ENCODE measurements around the gene FNDC11.

FNDC11 gene

GRCh38 chr20:63582382-63583063 is 28.6 kb downstream of the FNDC11 start:
- DNase-seq, result no peak

GRCh38 chr20:63585616-63586565 is 31.9 kb downstream of the FNDC11 start:
- DNase-seq, result no peak

GRCh38 chr20:63586797-63587196 is 32.8 kb downstream of the FNDC11 start:
- DNase-seq, result no peak

- no peak for DNase-seq
Measured at GRCh38 chr20:63587256-63587655, 33.3 kb downstream of the FNDC11 start.

- no peak for DNase-seq
Measured at GRCh38 chr20:63587776-63588591, 34.0 kb downstream of the FNDC11 start.

- no peak for DNase-seq
Measured at GRCh38 chr20:63588641-63589041, 34.7 kb downstream of the FNDC11 start.

- DNase-seq, result no peak
Measured at GRCh38 chr20:63589261-63590217, 35.6 kb downstream of the FNDC11 start.

- DNase-seq, result no peak
Measured at GRCh38 chr20:63590218-63591146, 36.5 kb downstream of the FNDC11 start.

- no peak for DNase-seq
Measured at GRCh38 chr20:63591147-63591533, 37.2 kb downstream of the FNDC11 start.

GRCh38 chr20:63591786-63592355 is 37.9 kb downstream of the FNDC11 start:
- no peak for DNase-seq

GRCh38 chr20:63592661-63593060 is 38.7 kb downstream of the FNDC11 start:
- DNase-seq, result no peak

- no peak for DNase-seq
Measured at GRCh38 chr20:63594043-63594561, 40.1 kb downstream of the FNDC11 start.

- no peak for DNase-seq
Measured at GRCh38 chr20:63595416-63596127, 41.6 kb downstream of the FNDC11 start.

GRCh38 chr20:63596423-63596822 is 42.5 kb downstream of the FNDC11 start:
- no peak for DNase-seq

- no peak for DNase-seq
Measured at GRCh38 chr20:63597651-63598478, 43.9 kb downstream of the FNDC11 start.

- DNase-seq, result no peak
Measured at GRCh38 chr20:63598479-63599395, 44.8 kb downstream of the FNDC11 start.

GRCh38 chr20:63599396-63600050 is 45.6 kb downstream of the FNDC11 start:
- DNase-seq, result no peak
